ENCODE results near the gene DUOX1. TPM values are rescaled to one million over a fixed set of nuclear protein-coding genes. Genes with fewer than 3 reads are reported as not detected.

DUOX1 gene
- total and polyA plus RNA-seq, 2 donors (not counting 3 experiments of a cell fraction or from before 2014, with no cell fraction given) = not detected

DNA sequence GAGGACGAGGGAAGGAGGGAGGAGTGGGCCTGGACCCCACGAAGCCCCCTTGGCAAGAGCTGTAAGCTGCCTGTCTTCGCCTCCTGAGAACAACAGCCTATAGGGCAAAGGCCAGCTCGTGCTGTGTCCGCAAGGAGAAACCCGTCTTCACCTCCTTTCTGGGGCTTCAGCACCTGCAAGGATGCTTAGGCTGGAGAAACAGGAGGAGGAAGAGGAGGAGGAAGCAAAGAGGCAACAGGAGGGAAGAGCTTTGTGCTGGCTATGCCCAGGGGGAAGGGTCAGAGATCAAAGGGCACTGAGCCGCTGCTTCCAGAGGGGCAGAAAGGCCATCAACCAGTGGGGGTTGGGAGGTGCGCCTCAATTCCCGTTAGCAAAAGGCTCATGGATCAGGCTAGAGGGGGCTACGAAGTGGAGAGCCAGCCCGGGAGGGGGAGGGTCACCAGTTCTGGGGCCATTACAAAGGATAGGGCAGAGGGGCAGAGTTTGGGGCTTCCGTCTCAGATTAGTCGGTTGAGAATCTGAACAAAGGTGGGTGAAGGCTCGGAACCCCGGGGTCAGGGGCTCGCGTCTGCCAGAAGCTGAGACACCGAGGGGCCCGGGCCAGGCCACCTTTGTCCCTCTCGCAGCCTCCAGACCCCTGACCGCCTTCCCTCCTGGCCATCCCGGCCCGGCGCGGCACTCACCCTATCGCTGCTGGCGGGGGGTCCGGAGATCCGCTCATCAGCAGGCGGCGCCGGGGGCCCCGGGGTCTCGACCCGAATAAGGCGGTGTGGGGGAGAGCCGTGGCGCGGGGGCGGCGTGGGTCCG is 57.2 kb downstream of the DUOX1 start:
- peaks cover 6% of the 10 kb centered on the region for H3K4me1 ChIP-seq (ENCODE audit: control insufficient read depth, extremely low read depth, insufficient read depth, low read length)
- H3K9me1 ChIP-seq (replicated peaks; ENCODE audit: control insufficient read depth, extremely low read depth, insufficient read depth, low read length) = no peaks in the 10 kb centered on the region
- H3K4me3 ChIP-seq (replicated peaks in 1 of 3; ENCODE audit: insufficient read depth in 1 of 3, low read depth in 1 of 3, low read length in 3 of 3) = peak overlapping the region in 1 of 3 experiments; percentile 68
- H3K79me2 ChIP-seq (ENCODE audit: control insufficient read depth, insufficient read depth, low read length) = no peaks in the 10 kb centered on the region
- H3K27ac ChIP-seq (ENCODE audit: insufficient read depth, low read depth, low read length) = no peak overlapping the region
- no peaks in the 10 kb centered on the region for H3K9me3 ChIP-seq (replicated peaks; ENCODE audit: control insufficient read depth, insufficient read depth, low read length)
- no peak for DNase-seq (ENCODE audit: low read depth, low spot score)
- dilution Hi-C loops (cut with MboI; ENCODE audit: extremely low pct_ligation_motif_present, low sequenced_read_pairs) = no loop called here
- H3K36me3 ChIP-seq (ENCODE audit: control insufficient read depth in 2 of 2, extremely low read depth in 1 of 2, insufficient read depth in 2 of 2, low read length in 2 of 2) = no peaks in the 10 kb centered on the region
- no TSS peak for BruUV-seq (replicated peaks)
- no peak overlapping the region for H3K4me2 ChIP-seq (ENCODE audit: insufficient read depth, low read length)
- peak; percentile 7 for TF ChIP-seq EZH2 (IDR thresholded peaks at IDR 0.05; ENCODE audit: borderline replicate concordance, low read depth, low read length, severe bottlenecking)
- TF ChIP-seq, protein P1, sequence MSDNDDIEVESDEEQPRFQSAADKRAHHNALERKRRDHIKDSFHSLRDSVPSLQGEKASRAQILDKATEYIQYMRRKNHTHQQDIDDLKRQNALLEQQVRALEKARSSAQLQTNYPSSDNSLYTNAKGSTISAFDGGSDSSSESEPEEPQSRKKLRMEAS (IDR thresholded peaks at IDR 0.05; ENCODE audit: insufficient read depth, insufficient read length) = no peak
- no peak overlapping the region for H2AFZ ChIP-seq (ENCODE audit: low read depth, low read length)
- peaks cover 2 to 9% of the 10 kb centered on the region in 2 experiments for H3K27me3 ChIP-seq (ENCODE audit: control insufficient read depth in 2 of 2, insufficient read depth in 2 of 2, low read length in 2 of 2)
- no peak for FAIRE-seq
- CTCF ChIA-PET = interaction anchor here (0.9 to 3.9 kb wide), 10 partner anchors 10 to 217 kb away, joined by 3 to 24 read pairs (median 4); no protein-coding TSS in a partner anchor
- H3K9ac ChIP-seq (replicated peaks; ENCODE audit: extremely low read depth, insufficient read depth, low read length) = no peak overlapping the region
- POLR2A ChIA-PET = interaction anchor here (1.2 kb wide), 1 partner anchor 13 kb away, joined by 7 read pairs; no protein-coding TSS in a partner anchor
- no peaks in the 10 kb centered on the region for H4K20me1 ChIP-seq (replicated peaks; ENCODE audit: control insufficient read depth, extremely low read depth, insufficient read depth, low read length)
- intact Hi-C loops (cut with micrococcal nuclease) = no loop called here

DNA sequence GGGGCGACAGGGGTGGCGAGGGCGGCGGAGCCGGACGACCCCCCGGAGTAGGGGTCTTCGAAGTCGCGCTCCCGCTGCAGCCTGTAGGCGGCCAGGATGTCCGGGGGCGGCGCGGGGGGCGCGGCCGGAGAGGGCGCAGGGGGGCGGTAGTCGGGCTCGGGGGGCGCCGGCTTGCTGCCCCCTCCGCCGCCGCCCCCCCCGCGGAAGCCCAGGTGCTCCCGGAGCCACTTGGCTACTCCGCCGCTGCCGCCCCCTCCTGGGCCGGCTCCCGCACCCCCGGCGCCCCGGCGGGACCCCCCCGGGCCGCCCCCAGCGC is 57.7 kb downstream of the DUOX1 start:
- FAIRE-seq (no peak), DNase-seq (ENCODE audit: low read depth, low spot score) (no peak)
- TF ChIP-seq POLR2A (IDR thresholded peaks at IDR 0.05; ENCODE audit: low read depth, low read length) (no peak), JUN (IDR thresholded peaks at IDR 0.05; ENCODE audit: borderline replicate concordance, insufficient read depth, insufficient read length, low read depth) (no peak), CTCF (IDR thresholded peaks at IDR 0.05; ENCODE audit: extremely low read depth in 1 of 2, insufficient read depth in 1 of 2, low read depth in 1 of 2, low read length in 2 of 2) (peak in 1 of 2 donors; percentile 4), EZH2 (IDR thresholded peaks at IDR 0.05; ENCODE audit: borderline replicate concordance, low read depth, low read length, severe bottlenecking) (peak; percentile 42), POLR2AphosphoS5 (IDR thresholded peaks at IDR 0.05; ENCODE audit: insufficient read depth, low read depth, low read length) (no peak)
- Histone ChIP-seq H3K4me3 (replicated peaks in 1 of 3; ENCODE audit: insufficient read depth in 1 of 3, low read depth in 1 of 3, low read length in 3 of 3) (peak overlapping the region in 1 of 3 experiments; percentile 68), H3K4me2 (ENCODE audit: insufficient read depth, low read length) (no peak overlapping the region), H3K9me3 (replicated peaks; ENCODE audit: control insufficient read depth, insufficient read depth, low read length) (no peaks in the 10 kb centered on the region), H2AFZ (ENCODE audit: low read depth, low read length) (no peak overlapping the region), H3K27me3 (ENCODE audit: control insufficient read depth in 2 of 2, insufficient read depth in 2 of 2, low read length in 2 of 2) (peaks cover 2 to 9% of the 10 kb centered on the region in 2 experiments), H3K9ac (replicated peaks; ENCODE audit: extremely low read depth, insufficient read depth, low read length) (no peak overlapping the region), H4K20me1 (replicated peaks; ENCODE audit: control insufficient read depth, extremely low read depth, insufficient read depth, low read length) (no peaks in the 10 kb centered on the region), H3K4me1 (ENCODE audit: control insufficient read depth, extremely low read depth, insufficient read depth, low read length) (peaks cover 6% of the 10 kb centered on the region), H3K9me1 (replicated peaks; ENCODE audit: control insufficient read depth, extremely low read depth, insufficient read depth, low read length) (no peaks in the 10 kb centered on the region), H3K36me3 (ENCODE audit: control insufficient read depth in 2 of 2, extremely low read depth in 1 of 2, insufficient read depth in 2 of 2, low read length in 2 of 2) (no peaks in the 10 kb centered on the region), H3K79me2 (ENCODE audit: control insufficient read depth, insufficient read depth, low read length) (no peaks in the 10 kb centered on the region), H3K27ac (ENCODE audit: insufficient read depth, low read depth, low read length) (no peak overlapping the region)
- dilution Hi-C loops (cut with MboI; ENCODE audit: extremely low pct_ligation_motif_present, low sequenced_read_pairs) (no loop called here), intact Hi-C loops (cut with micrococcal nuclease) (no loop called here)
- CTCF ChIA-PET = interaction anchor here (0.7 to 1.8 kb wide), 6 partner anchors 11 to 69 kb away, joined by 3 to 6 read pairs (median 4); no protein-coding TSS in a partner anchor
- POLR2A ChIA-PET = interaction anchor here (1.2 kb wide), 1 partner anchor 12 kb away, joined by 7 read pairs; no protein-coding TSS in a partner anchor
- BruUV-seq (replicated peaks) = no TSS peak
